NCI-H2107 (cell line): ENCODE results near the gene RPP25L.

Experiments
- DNase-seq: peaks from one replicate; lab custom pipeline; 2025; lab: John Stamatoyannopoulos, UW

The RPP25L gene

DNA sequence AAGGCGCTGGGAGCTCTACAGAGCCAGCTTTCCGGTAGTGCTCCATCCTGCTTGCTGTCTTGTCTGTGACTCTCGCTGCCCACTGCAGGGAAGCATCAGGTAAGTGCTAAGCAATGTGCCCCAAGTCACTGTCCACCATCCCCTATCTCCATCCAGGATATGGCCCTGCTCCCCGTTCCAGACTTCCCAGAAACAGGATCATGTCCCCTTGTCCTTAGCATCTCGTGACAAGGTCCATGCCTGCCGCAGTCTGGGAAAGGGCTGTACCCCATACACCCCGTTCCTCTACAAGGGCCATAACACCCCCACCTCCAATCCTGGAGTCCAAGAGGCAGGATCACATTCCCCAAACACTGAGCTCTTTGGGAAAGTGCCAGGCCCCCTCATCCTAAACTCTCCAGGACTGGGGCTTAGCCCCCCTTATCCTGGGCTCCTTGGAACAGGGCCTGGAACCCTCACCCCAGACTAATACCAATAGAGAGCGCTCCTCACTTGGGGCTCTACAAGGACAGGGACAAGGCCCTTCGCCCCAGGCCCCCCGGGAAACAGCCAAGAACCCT is 566 bp downstream of the RPP25L start:
- DNase-seq: no peak

GRCh38 chr9:34610434-34611206 is 1.3 kb downstream of the RPP25L start:
- DNase-seq: no peak

DNA sequence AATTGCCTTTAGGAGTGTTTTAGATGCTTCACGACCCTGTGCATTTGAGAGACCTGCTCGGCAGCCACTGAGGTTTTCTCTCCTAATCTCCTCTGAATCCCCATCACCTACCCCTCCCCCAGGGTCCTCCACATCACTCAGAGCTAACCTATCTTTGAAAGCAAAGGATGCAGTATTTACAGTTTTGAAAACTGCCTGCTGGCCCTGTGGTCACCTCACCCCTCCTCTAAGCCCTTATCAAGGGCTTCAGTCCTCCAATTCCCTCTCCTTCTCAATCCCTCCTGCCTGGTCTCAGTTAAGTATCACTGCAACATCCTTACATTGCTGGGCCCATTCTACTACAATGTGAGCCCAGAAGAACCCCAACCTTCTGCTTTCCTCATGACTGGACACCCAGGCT is 4.6 kb downstream of the RPP25L start:
- no peak for DNase-seq

GRCh38 chr9:34606905-34607304 is 5.0 kb downstream of the RPP25L start:
- no peak for DNase-seq

DNA sequence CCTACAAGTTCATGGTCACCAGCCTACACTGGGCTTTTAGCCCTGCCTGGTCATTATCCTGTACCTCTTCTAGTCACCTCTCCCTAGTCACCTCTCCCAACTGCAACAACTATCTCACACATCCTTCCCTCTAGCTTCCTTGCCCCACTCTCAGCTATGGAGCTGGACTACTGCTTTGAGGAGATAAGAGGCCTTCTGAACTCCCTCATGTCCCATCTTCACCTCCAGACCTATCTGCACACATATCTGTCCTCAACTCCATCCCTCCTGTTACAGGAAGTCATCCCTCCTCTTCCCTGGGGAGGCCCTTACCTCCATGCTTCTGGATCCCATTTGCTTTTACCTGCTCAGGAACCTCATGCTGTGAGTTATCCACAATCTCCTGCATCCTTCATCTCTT is 5.7 kb downstream of the RPP25L start:
- no peak for DNase-seq

GRCh38 chr9:34603610-34604231 is 8.2 kb downstream of the RPP25L start:
- peak; percentile 45 for DNase-seq

DNA sequence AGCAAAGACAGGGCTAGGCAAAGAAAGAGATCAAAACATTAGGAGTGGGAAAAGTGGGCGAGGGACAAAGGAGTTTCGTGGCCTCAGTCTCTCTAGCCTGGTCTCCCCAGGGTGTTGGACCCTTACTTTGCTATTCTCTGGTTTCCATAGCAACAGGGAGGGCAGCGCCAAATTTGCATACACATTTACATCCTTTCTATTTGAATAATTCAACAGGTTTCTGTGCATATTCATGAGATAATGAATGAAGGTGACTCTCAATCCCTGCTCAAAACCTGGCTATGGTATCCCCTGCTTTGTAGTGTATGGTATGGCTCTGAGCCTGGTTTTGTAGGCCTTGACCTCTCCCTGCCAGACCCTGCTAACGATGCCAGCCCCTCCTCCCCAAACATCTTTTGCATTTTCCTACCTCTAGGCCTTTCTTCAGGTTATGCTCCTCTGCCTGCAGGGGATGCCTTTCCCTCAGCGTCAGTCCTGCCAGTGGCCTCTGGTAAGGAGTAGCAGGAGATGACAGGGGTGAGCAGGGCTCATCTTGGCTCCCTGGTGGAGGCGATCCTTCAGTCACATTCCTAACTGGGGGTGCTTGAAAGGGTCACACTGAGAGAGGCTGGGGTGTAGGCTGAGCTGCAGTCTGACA is 9.8 kb downstream of the RPP25L start:
- no peak for DNase-seq

GRCh38 chr9:34600908-34601307 is 11.0 kb downstream of the RPP25L start:
- DNase-seq: no peak

- DNase-seq: no peak
Measured at GRCh38 chr9:34599546-34599945, 12.4 kb downstream of the RPP25L start.

DNA sequence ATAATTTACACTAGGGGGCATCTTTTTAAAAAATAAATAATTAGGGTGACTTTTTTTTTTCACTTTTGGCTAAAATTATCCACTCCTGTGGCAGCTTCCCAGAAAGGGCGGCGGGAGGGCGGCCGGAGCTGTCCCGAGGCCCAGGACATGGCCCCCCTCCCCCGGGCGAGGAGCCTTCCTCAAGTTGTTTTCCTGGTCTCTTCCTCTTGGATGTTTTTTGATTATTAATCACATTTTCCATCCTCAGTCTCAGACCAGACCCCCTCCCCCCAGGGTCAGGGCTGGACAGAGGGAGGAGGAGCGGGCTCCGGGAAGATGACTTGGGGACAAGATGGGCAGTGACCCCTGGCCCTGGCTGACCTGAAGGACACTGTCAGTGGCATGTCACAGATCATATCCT is 17.7 kb downstream of the RPP25L start:
- no peak for DNase-seq

DNA sequence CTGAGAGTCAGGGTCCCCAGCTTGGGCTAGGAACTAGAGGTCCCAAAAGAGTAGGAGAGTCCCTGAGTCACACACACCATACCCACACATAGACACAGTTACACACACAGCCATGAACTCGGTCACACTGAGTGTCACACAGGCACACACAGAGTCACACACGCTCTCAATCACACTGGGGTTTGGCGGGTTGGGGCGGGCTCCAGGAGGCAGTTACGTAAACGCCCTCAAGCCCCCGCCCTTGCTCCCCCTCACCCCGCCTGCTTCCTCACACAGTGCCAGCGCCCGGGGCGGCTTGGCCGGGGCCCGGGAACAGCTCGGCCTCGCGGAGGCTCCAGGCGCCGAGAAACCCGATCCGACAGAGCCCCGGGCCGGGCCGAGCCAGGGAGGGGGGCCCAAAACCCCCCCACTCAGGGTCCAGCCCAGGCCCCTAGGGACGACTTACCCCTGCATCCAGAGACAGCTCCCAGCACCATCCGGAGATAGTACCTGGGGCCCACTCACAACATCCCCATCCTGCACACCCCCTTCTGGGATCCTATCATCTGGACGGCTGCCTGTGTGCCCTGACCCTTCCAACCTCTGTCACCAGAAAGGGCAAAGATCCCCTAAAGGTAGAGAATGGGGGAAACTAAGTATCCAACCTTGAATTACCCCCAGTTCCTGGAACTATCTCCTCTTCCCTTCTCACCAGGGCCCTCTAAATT is 18.8 kb downstream of the RPP25L start:
- peak; percentile 43 for DNase-seq

GRCh38 chr9:34591917-34592866 is 19.7 kb downstream of the RPP25L start:
- DNase-seq: no peak

GRCh38 chr9:34591248-34591916 is 20.5 kb downstream of the RPP25L start:
- peak; percentile 50 for DNase-seq

DNA sequence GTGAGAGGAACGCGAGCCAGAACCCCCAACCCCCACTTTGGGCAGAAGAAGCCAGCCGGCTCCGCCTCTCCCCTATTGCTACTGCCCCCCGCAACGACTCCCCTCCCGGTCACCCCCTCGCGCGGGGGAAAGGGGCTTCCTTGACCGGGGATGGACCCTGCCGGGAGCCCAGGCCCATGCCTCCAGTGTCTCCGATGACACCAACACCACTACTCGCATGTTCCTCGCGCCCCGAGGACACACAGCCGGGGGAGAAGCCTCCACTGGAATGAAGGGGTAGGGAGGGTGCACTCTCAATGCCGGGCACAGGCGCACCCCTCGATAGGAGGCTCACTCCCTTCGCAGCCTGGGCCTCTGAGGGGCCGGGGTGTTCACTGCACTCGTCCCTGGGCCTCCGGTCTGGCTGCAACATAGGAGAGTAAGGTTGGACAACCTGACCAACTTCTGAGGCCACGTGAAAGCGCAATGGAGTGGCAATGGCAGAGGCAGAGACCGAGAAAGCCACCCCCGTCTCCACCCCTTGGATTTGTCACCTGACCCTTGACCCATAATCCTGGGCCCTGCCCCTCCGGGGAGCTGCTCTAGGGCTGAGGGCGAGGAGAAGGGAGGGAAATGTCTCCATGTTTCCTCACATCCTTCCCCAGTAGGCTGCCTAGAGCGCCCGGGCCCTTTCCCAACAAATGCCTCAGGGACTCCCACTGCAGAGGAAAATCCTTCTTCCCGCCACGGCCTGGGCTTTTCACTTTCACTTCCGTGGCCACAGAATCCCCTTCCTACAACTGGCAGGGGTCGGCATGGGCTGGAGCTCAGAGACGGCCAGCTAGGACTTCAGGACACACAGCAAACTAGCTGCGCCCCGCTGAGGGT is 21.3 kb downstream of the RPP25L start:
- no peak for DNase-seq

DNA sequence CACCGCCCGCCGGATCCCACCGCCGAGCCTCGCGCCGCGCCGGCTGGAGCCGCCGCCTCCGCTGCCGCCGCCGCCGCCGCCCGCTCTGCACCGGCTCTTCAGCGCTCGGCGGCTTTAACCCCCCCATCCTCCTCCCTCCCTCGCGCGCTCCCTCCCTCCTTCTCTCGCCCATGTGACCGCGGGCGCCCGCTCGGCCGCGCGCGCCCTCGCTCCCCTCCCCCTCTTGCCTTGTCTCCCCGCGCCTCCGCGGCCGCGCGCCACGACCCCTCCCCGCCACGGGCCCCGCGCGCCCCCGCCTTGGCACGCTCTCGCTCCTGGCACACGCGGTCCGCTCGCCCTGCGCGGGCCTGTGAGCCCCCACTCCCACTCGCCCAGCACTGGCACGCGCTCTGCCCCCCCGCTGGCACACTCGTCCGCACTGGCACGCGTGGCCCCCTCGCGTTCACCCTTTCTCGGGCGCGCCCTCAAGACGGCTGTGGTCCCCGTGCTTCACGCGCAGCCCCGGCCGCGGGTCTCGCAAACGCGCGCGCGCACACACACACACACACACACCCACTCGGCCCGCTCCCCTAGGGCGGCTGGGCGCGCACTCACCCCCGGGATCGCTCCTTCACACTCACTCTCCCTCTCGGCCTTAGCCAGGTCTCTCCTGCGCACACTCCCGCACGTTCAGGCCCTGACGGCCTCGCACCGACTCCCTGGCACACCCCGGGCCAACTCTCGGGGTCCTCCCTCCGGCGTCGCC is 22.1 kb downstream of the RPP25L start, which contains the start of gene CNTFR:
TSS of gene CNTFR (minus strand) at position 89 of the 745 bp plus-strand sequence. CDS start 20,743 bp downstream, outside the sequence.
- DNase-seq: peak; percentile 23

DNA sequence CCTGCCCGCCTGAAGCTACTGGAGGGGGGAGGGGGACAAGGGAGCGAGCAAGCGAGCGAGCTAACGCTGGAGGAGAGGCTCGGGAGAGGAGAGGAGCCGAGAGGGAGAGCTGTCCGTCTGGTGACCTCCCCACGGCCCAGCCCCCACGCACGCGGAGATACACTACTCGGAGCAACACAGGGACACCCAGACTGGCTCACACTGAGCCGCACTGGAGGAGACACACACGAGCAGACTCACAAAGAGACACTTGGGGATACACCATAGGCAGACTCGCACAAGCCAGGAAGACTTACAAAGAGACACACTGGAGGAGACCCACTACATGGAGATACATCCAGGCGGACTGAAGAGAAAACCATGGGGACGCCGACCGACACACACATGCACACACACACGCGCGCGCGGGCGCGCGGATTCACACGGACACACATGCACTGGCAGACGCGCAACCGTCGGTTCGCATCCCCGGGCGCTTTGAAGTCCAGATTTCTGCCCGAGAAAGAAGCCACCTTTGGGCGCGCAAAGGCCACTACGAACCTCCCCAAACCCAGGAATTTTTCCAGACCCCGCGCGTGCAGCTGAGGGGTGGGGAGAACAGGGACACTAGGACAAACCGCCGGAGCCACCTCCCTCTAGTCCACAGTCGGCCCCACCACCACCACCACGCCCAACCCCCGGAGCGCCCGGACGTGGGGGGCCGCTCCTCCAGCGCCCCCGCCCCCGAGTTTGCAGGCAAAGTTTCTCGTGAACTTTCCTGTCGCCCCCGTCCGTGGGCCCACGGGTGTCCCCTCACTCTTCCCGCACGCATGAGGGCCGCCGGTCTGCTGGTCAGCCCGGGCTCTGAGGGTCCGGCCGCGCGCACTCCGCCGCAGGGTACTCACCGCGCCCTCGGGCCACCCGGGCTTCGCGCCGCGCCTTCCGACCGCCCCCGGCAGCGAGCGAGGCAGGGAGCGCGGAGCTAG is 22.9 kb downstream of the RPP25L start:
- no peak for DNase-seq

DNA sequence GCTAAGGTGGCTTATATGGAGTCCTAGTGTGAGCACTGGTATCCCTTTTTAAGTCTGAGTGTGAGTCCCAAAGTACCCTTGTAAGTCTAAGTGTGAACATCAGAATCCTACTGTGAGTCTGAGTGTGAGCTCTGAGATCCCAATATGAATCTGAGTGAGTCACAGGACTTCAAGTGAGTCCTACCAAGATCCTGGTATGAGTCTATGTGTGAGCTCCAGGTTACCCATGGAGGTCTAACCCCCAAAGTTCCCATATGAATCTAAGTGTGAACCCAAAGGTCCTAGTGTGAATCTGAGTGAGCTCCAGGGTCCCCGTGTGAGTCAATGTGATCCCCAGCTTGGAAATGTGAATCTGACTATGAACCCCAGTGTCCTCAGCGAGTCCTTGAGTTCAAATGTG is 24.6 kb downstream of the RPP25L start:
- no peak for DNase-seq
